Measurements from ENCODE around the gene TRPM2. TPM values are rescaled to one million over a fixed set of nuclear protein-coding genes. Genes with fewer than 3 reads are reported as not detected.
A peak's percentile ranks its signal among the peaks of the same experiment; 100 is the strongest.

The TRPM2 gene
- total and polyA plus RNA-seq, 2 of the 8 experiments (the other 6 are each of a cell fraction or from before 2014, with no cell fraction given), result 0.27 to 0.28 TPM

GRCh38 chr21:44316277-44316900 is 37.0 kb upstream of the TRPM2 start:
- Histone ChIP-seq H2AK5ac (ENCODE audit: low read depth, low read length) (no peak overlapping the region), H3K23me2 (ENCODE audit: low read depth, low read length) (no peaks in the 10 kb centered on the region), H3K4me1 (replicated peaks in 1 of 4; ENCODE audit: control insufficient read depth in 3 of 4, insufficient read depth in 4 of 4, low read length in 3 of 4) (no peaks in the 10 kb centered on the region), H2AFZ (ENCODE audit: low read length) (no peak overlapping the region), H2BK120ac (replicated peaks; ENCODE audit: low read depth, low read length) (peak overlapping the region; percentile 33), H2BK15ac (ENCODE audit: low read length) (no peak overlapping the region), H3K79me2 (ENCODE audit: control insufficient read depth in 1 of 2, insufficient read depth in 2 of 2, low read length in 2 of 2) (no peaks in the 10 kb centered on the region), H3K79me1 (ENCODE audit: low read depth, low read length) (no peaks in the 10 kb centered on the region), H3K18ac (ENCODE audit: extremely low read depth, low read length) (no peak overlapping the region), H3K23ac (ENCODE audit: insufficient read length) (no peak overlapping the region), H4K8ac (ENCODE audit: extremely low read depth, insufficient read depth, low read length) (no peak overlapping the region), H3K4me3 (ENCODE audit: extremely low read depth in 1 of 4, insufficient read depth in 2 of 4, low read depth in 3 of 4, low read length in 4 of 4) (no peak overlapping the region), H3K36me3 (ENCODE audit: control insufficient read depth in 2 of 4, insufficient read depth in 4 of 4, low read length in 3 of 4) (peaks cover 0 to 26% (median 5%) of the 10 kb centered on the region in 4 experiments; a peak in 6 of 8 replicates), H4K5ac (ENCODE audit: insufficient read length, low read depth, low read length) (no peak overlapping the region), H3K9ac (replicated peaks in 1 of 4; ENCODE audit: extremely low read depth in 1 of 4, low read depth in 3 of 4, low read length in 3 of 4) (no peak overlapping the region), H4K20me1 (replicated peaks in 1 of 2; ENCODE audit: control insufficient read depth in 1 of 2, insufficient read depth in 2 of 2, low read length in 2 of 2) (peaks cover 0 to 10% of the 10 kb centered on the region in 2 experiments), H3K27me3 (replicated peaks in 1 of 4; ENCODE audit: control insufficient read depth in 3 of 4, extremely low read depth in 1 of 4, insufficient read depth in 3 of 4, low read length in 3 of 4) (no peaks in the 10 kb centered on the region), H4K91ac (replicated peaks; ENCODE audit: insufficient read length, low read length) (peak overlapping the region; percentile 91), H3K14ac (ENCODE audit: insufficient read length) (no peak overlapping the region), H2BK12ac (ENCODE audit: low read depth, low read length) (peak overlapping the region; percentile 72; the same call in 1 of the 2 replicates), H3K4me2 (ENCODE audit: insufficient read depth in 1 of 2, low read depth in 2 of 2, low read length in 2 of 2) (no peak overlapping the region), H2BK5ac (ENCODE audit: low read depth, low read length) (peak overlapping the region; percentile 88), H3K9me3 (ENCODE audit: insufficient read depth in 2 of 2, low read depth in 1 of 2, low read length in 1 of 2) (no peaks in the 10 kb centered on the region), H2BK20ac (ENCODE audit: low read length) (0 out of 2 replicates have a peak overlapping the region, but pooled peaks have one; percentile 32), H3K4ac (replicated peaks; ENCODE audit: insufficient read length, low read depth, low read length) (peak overlapping the region; percentile 94), H3K56ac (replicated peaks; ENCODE audit: insufficient read length, low read depth, low read length) (peak overlapping the region; percentile 46), H3K27ac (ENCODE audit: low read depth, low read length) (no peak overlapping the region)
- no peak for DNase-seq (ENCODE audit: low read depth in 1 of 2, low spot score in 2 of 2)
- no peak for TF ChIP-seq JUN (IDR thresholded peaks at IDR 0.05; ENCODE audit: low read depth, low read length)
- TF ChIP-seq POU5F1 (IDR thresholded peaks at IDR 0.05; ENCODE audit: low read depth, low read length), result no peak
- no peak for TF ChIP-seq BRCA1 (IDR thresholded peaks at IDR 0.05; ENCODE audit: low read depth, low read length)
- 91% methylated on average over 22 of the region's 27 CpGs; no CpG with 5 or more reads in 1 of the 2 experiments for WGBS, 2 experiments (ENCODE audit: extremely low coverage in 1 of 2, insufficient coverage in 1 of 2, insufficient read length in 1 of 2, insufficient replicate concordance in 2 of 2, low coverage in 1 of 2, low lambda C conversion rate in 2 of 2, missing lambda C conversion rate in 1 of 2)
- CTCF ChIA-PET (ENCODE audit: partially characterized antibody), result interaction anchor here (1.7 kb wide), 1 partner anchor 164 kb away, joined by 4 read pairs; no protein-coding TSS in a partner anchor
- FAIRE-seq, result no peak
- POLR2A ChIA-PET (ENCODE audit: partially characterized antibody), result interaction anchor here (1.6 to 2.1 kb wide), 2 partner anchors 10 to 13 kb away, joined by 6 to 7 read pairs; no protein-coding TSS in a partner anchor

Data from H1 (cell line).